K562 (cell line): ENCODE results near the gene CFAP251. TPM values are rescaled to one million over a fixed set of nuclear protein-coding genes. Genes with fewer than 3 reads are reported as not detected.

ENCODE experiments used
- ATAC-seq: fragments of 200-7000 bp; cut with Tn5 transposase; 3 replicates; pipeline ENCODE4 v1.9.1; 2020; ENCODE audit warnings: moderate library complexity
- BruUV-seq: library from RNA; stranded (reverse); fragments of 400-500 nt; replicated peaks from 2 replicates; lab custom pipeline; 2021; lab: Mats Ljungman, UMichigan
- CTCF ChIA-PET: fragments of 300-600 bp; formaldehyde crosslinking; extraction: SDS; loops from one replicate; lab custom pipeline; 2021; ENCODE audit warnings: low intra/inter-chr PET ratio; lab: Yijun Ruan, JAX
- POLR2A ChIA-PET: fragments of 300-600, 350-650 bp; sonication (Branson Sonifier 250); formaldehyde crosslinking; extraction: SDS; loops from one replicate; lab custom pipeline; 2021; ENCODE audit warnings: antibody characterized with exemption, inconsistent platforms; lab: Yijun Ruan, JAX
- DNase-seq, 4 experiments: peaks; one replicate each; pipeline versions ENCODE4 v3.0.0 to v3.0.0-alpha.2; 2011 to 2018; ENCODE audit warnings: low spot score in 3 of 4, mixed read lengths in 3 of 4; ENCODE audit errors: extremely low read depth in 1 of 4
- FAIRE-seq: peaks from 2 replicates; lab custom pipeline; 2011; peaks lifted over from hg19 to GRCh38; lab: Jason Lieb, UNC
- H2AFZ ChIP-seq: 2 replicates; pipeline ENCODE4 v1.6.0; 2011; ENCODE audit warnings: low read depth, low read length, control low read depth, inconsistent platforms
- H3K27ac ChIP-seq: fragments of 200-600 bp; 3 replicates; pipeline ENCODE4 v1.8.0; 2011; ENCODE audit warnings: low read depth, mild to moderate bottlenecking, control low read depth, inconsistent platforms, low read length, moderate library complexity, mixed read lengths; ENCODE audit errors: extremely low read depth
- H3K27me3 ChIP-seq, 2 experiments: fragments of 300-600 bp in 1 of 2; 2 replicates in 1 of 2; 3 replicates in 1 of 2; pipeline versions ENCODE4 v1.6.0 to v1.8.0; 2011; ENCODE audit warnings: inconsistent platforms in 2 of 2, low read length in 2 of 2, mild to moderate bottlenecking in 1 of 2, mixed read lengths in 1 of 2, moderate library complexity in 1 of 2; ENCODE audit not compliant: control insufficient read depth in 2 of 2, insufficient read depth in 2 of 2
- H3K36me3 ChIP-seq: fragments of 300-600 bp; 3 replicates; pipeline ENCODE4 v1.8.0; 2011; ENCODE audit warnings: mild to moderate bottlenecking, low read length, inconsistent platforms; ENCODE audit not compliant: control insufficient read depth, insufficient read depth
- H3K4me1 ChIP-seq, 2 experiments: fragments of 200-600 bp in 1 of 2; replicated peaks in 1 of 2; 2 replicates in 1 of 2; 3 replicates in 1 of 2; pipeline versions ENCODE4 v1.5.1 to v1.8.0; 2011; ENCODE audit warnings: inconsistent platforms in 2 of 2, low read length in 2 of 2, mild to moderate bottlenecking in 1 of 2, mixed read lengths in 1 of 2, moderate library complexity in 1 of 2; ENCODE audit not compliant: control insufficient read depth in 2 of 2, insufficient read depth in 2 of 2
- H3K4me2 ChIP-seq: 2 replicates; pipeline ENCODE4 v1.6.1; 2011; ENCODE audit warnings: low read length, control low read depth, inconsistent platforms, mixed read lengths; ENCODE audit not compliant: insufficient read depth
- H3K4me3 ChIP-seq: fragments of 200-600 bp; sonication (generic), shearing (Covaris generic); 2 replicates; pipeline ENCODE4 v1.5.1; 2016; ENCODE audit warnings: control low read depth, inconsistent platforms
- H3K79me2 ChIP-seq: fragments of 200-600 bp; 3 replicates; pipeline ENCODE4 v1.8.0; 2011; ENCODE audit warnings: low read length, inconsistent platforms; ENCODE audit not compliant: control insufficient read depth, insufficient read depth
- H3K9ac ChIP-seq, 2 experiments: 2 replicates each; pipeline versions ENCODE4 v1.6.0 to v1.6.1; 2011; ENCODE audit warnings: low read depth in 2 of 2, low read length in 2 of 2, control low read depth in 1 of 2, inconsistent platforms in 1 of 2, mild to moderate bottlenecking in 1 of 2, mixed read lengths in 1 of 2; ENCODE audit not compliant: insufficient read depth in 1 of 2
- H3K9me1 ChIP-seq: one replicate; pipeline ENCODE4 v1.6.0; 2011; ENCODE audit warnings: inconsistent platforms, mild to moderate bottlenecking, low read length, moderate library complexity; ENCODE audit not compliant: control insufficient read depth, insufficient read depth
- H3K9me3 ChIP-seq: replicated peaks from 2 replicates; pipeline ENCODE4 v1.5.1; 2011; ENCODE audit warnings: low read depth, low read length, inconsistent platforms; ENCODE audit not compliant: control insufficient read depth, insufficient read depth
- H4K20me1 ChIP-seq: replicated peaks from 2 replicates; pipeline ENCODE4 v1.6.1; 2011; ENCODE audit warnings: low read length, inconsistent platforms, mixed read lengths; ENCODE audit not compliant: control insufficient read depth, insufficient read depth
- BCOR ChIP-seq: fragments of 450-650 bp; IDR thresholded peaks from 2 replicates; pipeline ENCODE4 v1.6.1; 2016
- FOXP1 ChIP-seq: sonication (generic); formaldehyde crosslinking; IDR thresholded peaks from 2 replicates; pipeline ENCODE4 v1.8.0; 2022; ENCODE audit warnings: mild to moderate bottlenecking, missing genetic modification reagents
- KDM2B ChIP-seq: fragments of 250-450 bp; sonication (Bioruptor Pico); IDR thresholded peaks from 2 replicates; pipeline ENCODE4 v1.8.0; 2021; ENCODE audit warnings: mild to moderate bottlenecking, moderate library complexity
- TCFL5 ChIP-seq: fragments of 250-450 bp; sonication (Bioruptor Pico); conservative IDR thresholded peaks from 2 replicates; pipeline ENCODE4 v1.6.1; 2021; ENCODE audit warnings: mild to moderate bottlenecking, moderate library complexity, matching md5 sums
- VEZF1 ChIP-seq: fragments of 200-800 bp; sonication (Bioruptor generic); IDR thresholded peaks from 2 replicates; pipeline ENCODE4 v1.6.1; 2017; ENCODE audit warnings: missing genetic modification characterization, missing compliant biosample characterization
- ZBED1 ChIP-seq: IDR thresholded peaks from 2 replicates; pipeline ENCODE4 v1.6.1; 2014
- ZBTB7A ChIP-seq: IDR thresholded peaks from 2 replicates; pipeline ENCODE4 v1.6.1; 2011; ENCODE audit warnings: low read depth, mild to moderate bottlenecking, low read length, moderate library complexity, borderline replicate concordance; ENCODE audit not compliant: control insufficient read depth
- ZFPM2 ChIP-seq: fragments of 250-450 bp; sonication (Bioruptor Pico); IDR thresholded peaks from 2 replicates; pipeline ENCODE4 v1.5.1; 2022; ENCODE audit warnings: mild to moderate bottlenecking
- ZNF140 ChIP-seq: fragments of 250-450 bp; sonication (Bioruptor Pico); IDR thresholded peaks from 2 replicates; pipeline ENCODE4 v1.8.0; 2021; ENCODE audit warnings: moderate library complexity, mild to moderate bottlenecking, inconsistent platforms
- WGBS: fragments of 100-300 bp; shearing (Covaris generic); methylation state at CpG from one replicate; pipeline ENCODE4 v1.1.6; 2016; ENCODE audit warnings: low coverage, mixed read lengths; ENCODE audit not compliant: insufficient coverage; ENCODE audit errors: missing lambda C conversion rate; 5-methylcytosine and 5-hydroxymethylcytosine counted together
- in situ Hi-C: fragments of 300-500 bp; cut with MboI; formaldehyde crosslinking; loops from 4 replicates; pipeline ENCODE4 v1.15.0; 2018; ENCODE audit warnings: inconsistent platforms, mixed read lengths
- intact Hi-C: fragments of 100-400 bp; cut with micrococcal nuclease; formaldehyde crosslinking; loops from 2 replicates; pipeline ENCODE4 v1.14.2; 2022
- polyA plus RNA-seq, 8 experiments: library from polyadenylated mRNA; depleted of rRNA in 4 of 8; stranded (reverse) in 5 of 8; unstranded in 3 of 8; fragments of >200 nt; fragmentation: Nextera tagmentation in 2 of 8; fragmentation: Illumina TruSeq in 1 of 8; extraction: Ambion mirVana in 2 of 8; extraction: Trizol in 1 of 8; gene quantifications; 2 replicates each; pipeline versions ENCODE4 v1.2.1 to v1.2.3, GENCODE V29; 2011 to 2014; ENCODE audit warnings: inconsistent platforms in 1 of 8, missing spikeins in 1 of 8
- total RNA-seq, 7 experiments: library from RNA; depleted of rRNA in 6 of 7; stranded (reverse); fragments of >200 nt in 6 of 7; fragmentation: Illumina TruSeq in 2 of 7; extraction: Trizol in 2 of 7; gene quantifications; 2 replicates each; pipeline versions ENCODE4 v1.2.1 to v1.2.3, GENCODE V29; 2011 to 2021; ENCODE audit warnings: low replicate concordance in 1 of 7
- TF ChIP-seq, protein P1 (sequence below): sonication (generic); formaldehyde crosslinking; IDR thresholded peaks from 2 replicates; pipeline ENCODE4 v1.8.0; 2022; ENCODE audit warnings: mild to moderate bottlenecking, missing genetic modification reagents, borderline replicate concordance

Gene CFAP251
- total and polyA plus RNA-seq, 9 of the 15 experiments (the other 6 are each of a cell fraction or from before 2014, with no cell fraction given): 16.6 to 31.0 (median 19.1) TPM

- H3K4me2 ChIP-seq: peak overlapping the region; percentile 63; the same call in 1 of the 2 replicates
- no peak for ATAC-seq
- TF ChIP-seq ZBED1 (no peak), BCOR (peak; percentile 24; the same call in 1 of the 2 replicates), TCFL5 (CRISPR knock-in tag) (no peak)
- TF ChIP-seq, all 486 proteins: peak for 1
- 94% methylated on average over 16 of the region's 16 CpGs for WGBS
- FAIRE-seq (no peak), DNase-seq (no peak)
- BruUV-seq: TSS peak; percentile 46
- POLR2A ChIA-PET: interaction anchor here (0.5 to 1.3 kb wide), 4 partner anchors 9 to 118 kb away, joined by 3 to 7 read pairs (median 4); no protein-coding TSS in a partner anchor
- H3K27me3 ChIP-seq: no peaks in the 10 kb centered on the region; a peak in 1 of 5 replicates
- H4K20me1 ChIP-seq: no peaks in the 10 kb centered on the region; the same call in 1 of the 2 replicates
- H3K36me3 ChIP-seq: no peaks in the 10 kb centered on the region
- peak overlapping the region; percentile 21 to 98; a peak in 1 of 4 replicates for H3K9ac ChIP-seq
- H3K9me1 ChIP-seq: no peaks in the 10 kb centered on the region
- peak overlapping the region; percentile 67; the same call in 1 of the 2 replicates for H3K4me3 ChIP-seq
- H3K27ac ChIP-seq: no peak overlapping the region
- intact Hi-C loops: loop anchor here (5.0 kb wide), 1 partner anchor 88 kb away; no protein-coding TSS in a partner anchor
- peaks cover 17 to 39% of the 10 kb centered on the region in 2 experiments for H3K4me1 ChIP-seq
- peak overlapping the region; percentile 80 for H2AFZ ChIP-seq
- peaks cover 5% of the 10 kb centered on the region; the same call in 1 of the 2 replicates for H3K9me3 ChIP-seq
- peaks cover 37% of the 10 kb centered on the region for H3K79me2 ChIP-seq
- in situ Hi-C loops: no loop called here
- CTCF ChIA-PET: no interaction called here
These were observed 102.4 kb downstream of the CFAP251 start for GRCh38 chr12:122020795-122021192.

GRCh38 chr12:122021193-122021821, 102.9 kb downstream of the CFAP251 start:
- peaks cover 40% of the 10 kb centered on the region for H3K79me2 ChIP-seq
- TF ChIP-seq, protein P1, sequence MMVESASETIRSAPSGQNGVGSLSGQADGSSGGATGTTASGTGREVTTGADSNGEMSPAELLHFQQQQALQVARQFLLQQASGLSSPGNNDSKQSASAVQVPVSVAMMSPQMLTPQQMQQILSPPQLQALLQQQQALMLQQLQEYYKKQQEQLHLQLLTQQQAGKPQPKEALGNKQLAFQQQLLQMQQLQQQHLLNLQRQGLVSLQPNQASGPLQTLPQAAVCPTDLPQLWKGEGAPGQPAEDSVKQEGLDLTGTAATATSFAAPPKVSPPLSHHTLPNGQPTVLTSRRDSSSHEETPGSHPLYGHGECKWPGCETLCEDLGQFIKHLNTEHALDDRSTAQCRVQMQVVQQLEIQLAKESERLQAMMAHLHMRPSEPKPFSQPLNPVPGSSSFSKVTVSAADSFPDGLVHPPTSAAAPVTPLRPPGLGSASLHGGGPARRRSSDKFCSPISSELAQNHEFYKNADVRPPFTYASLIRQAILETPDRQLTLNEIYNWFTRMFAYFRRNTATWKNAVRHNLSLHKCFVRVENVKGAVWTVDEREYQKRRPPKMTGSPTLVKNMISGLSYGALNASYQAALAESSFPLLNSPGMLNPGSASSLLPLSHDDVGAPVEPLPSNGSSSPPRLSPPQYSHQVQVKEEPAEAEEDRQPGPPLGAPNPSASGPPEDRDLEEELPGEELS (CRISPR knock-in tag): no peak
- no peak for TF ChIP-seq ZFPM2
- no peak for TF ChIP-seq ZNF140 (CRISPR knock-in tag)
- peak; percentile 59; the same call in 1 of the 2 replicates for TF ChIP-seq ZBTB7A
- TF ChIP-seq FOXP1 (CRISPR knock-in tag): no peak
- TF ChIP-seq KDM2B: 0 out of 2 replicates have a peak, but pooled peaks have one; percentile 42
- TF ChIP-seq VEZF1 (CRISPR knock-in tag): peak; percentile 61; the same call in 1 of the 2 replicates

More at GRCh38 chr12:122021193-122021821, 102.9 kb downstream of the CFAP251 start:
- no peak for ATAC-seq
- Histone ChIP-seq H3K36me3 (no peaks in the 10 kb centered on the region), H3K9ac (peak overlapping the region; percentile 21 to 98; a peak in 3 of 4 replicates), H4K20me1 (no peaks in the 10 kb centered on the region; the same call in 1 of the 2 replicates), H3K9me3 (peaks cover 5% of the 10 kb centered on the region; the same call in 1 of the 2 replicates), H3K4me1 (peaks cover 17 to 39% of the 10 kb centered on the region in 2 experiments), H3K4me3 (peak overlapping the region; percentile 67), H3K27ac (no peak overlapping the region), H3K27me3 (no peaks in the 10 kb centered on the region; a peak in 1 of 5 replicates), H3K4me2 (peak overlapping the region; percentile 63), H3K9me1 (no peaks in the 10 kb centered on the region), H2AFZ (peak overlapping the region; percentile 80)
- BruUV-seq: no TSS peak
- intact Hi-C loops: loop anchor here (5.0 kb wide), 1 partner anchor 89 kb away; no protein-coding TSS in a partner anchor
- in situ Hi-C loops: no loop called here
- peak in 1 of 4 experiments; percentile 37 for DNase-seq
- CTCF ChIA-PET: no interaction called here
- no peak for FAIRE-seq
- POLR2A ChIA-PET: interaction anchor here (0.5 to 1.3 kb wide), 6 partner anchors 10 to 119 kb away, joined by 3 to 7 read pairs (median 3); no protein-coding TSS in a partner anchor
- 3% methylated on average over 43 of the region's 57 CpGs for WGBS
